GM12865 (cell line): ENCODE data around the gene LHPP.

Source experiments
- DNase-seq: peaks from one replicate; pipeline ENCODE4 v3.0.0; 2010; ENCODE audit warnings: low read depth
- H3K4me3 ChIP-seq: 2 replicates; pipeline ENCODE4 v1.5.1; 2011; ENCODE audit warnings: mild to moderate bottlenecking, low read depth, low read length, control low read depth
- TF ChIP-seq, protein P1 (sequence below): IDR thresholded peaks from 2 replicates; pipeline ENCODE4 v1.5.1; 2011; ENCODE audit warnings: low read length, control low read depth, low read depth, inconsistent platforms; ENCODE audit not compliant: insufficient read depth; ENCODE audit errors: missing control alignments

Gene LHPP

GRCh38 chr10:124524991-124525653 lies 63.5 kb downstream of the LHPP start:
- DNase-seq: no peak
- no peak overlapping the region for H3K4me3 ChIP-seq
- TF ChIP-seq, protein P1, sequence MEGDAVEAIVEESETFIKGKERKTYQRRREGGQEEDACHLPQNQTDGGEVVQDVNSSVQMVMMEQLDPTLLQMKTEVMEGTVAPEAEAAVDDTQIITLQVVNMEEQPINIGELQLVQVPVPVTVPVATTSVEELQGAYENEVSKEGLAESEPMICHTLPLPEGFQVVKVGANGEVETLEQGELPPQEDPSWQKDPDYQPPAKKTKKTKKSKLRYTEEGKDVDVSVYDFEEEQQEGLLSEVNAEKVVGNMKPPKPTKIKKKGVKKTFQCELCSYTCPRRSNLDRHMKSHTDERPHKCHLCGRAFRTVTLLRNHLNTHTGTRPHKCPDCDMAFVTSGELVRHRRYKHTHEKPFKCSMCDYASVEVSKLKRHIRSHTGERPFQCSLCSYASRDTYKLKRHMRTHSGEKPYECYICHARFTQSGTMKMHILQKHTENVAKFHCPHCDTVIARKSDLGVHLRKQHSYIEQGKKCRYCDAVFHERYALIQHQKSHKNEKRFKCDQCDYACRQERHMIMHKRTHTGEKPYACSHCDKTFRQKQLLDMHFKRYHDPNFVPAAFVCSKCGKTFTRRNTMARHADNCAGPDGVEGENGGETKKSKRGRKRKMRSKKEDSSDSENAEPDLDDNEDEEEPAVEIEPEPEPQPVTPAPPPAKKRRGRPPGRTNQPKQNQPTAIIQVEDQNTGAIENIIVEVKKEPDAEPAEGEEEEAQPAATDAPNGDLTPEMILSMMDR: no peak

DNA sequence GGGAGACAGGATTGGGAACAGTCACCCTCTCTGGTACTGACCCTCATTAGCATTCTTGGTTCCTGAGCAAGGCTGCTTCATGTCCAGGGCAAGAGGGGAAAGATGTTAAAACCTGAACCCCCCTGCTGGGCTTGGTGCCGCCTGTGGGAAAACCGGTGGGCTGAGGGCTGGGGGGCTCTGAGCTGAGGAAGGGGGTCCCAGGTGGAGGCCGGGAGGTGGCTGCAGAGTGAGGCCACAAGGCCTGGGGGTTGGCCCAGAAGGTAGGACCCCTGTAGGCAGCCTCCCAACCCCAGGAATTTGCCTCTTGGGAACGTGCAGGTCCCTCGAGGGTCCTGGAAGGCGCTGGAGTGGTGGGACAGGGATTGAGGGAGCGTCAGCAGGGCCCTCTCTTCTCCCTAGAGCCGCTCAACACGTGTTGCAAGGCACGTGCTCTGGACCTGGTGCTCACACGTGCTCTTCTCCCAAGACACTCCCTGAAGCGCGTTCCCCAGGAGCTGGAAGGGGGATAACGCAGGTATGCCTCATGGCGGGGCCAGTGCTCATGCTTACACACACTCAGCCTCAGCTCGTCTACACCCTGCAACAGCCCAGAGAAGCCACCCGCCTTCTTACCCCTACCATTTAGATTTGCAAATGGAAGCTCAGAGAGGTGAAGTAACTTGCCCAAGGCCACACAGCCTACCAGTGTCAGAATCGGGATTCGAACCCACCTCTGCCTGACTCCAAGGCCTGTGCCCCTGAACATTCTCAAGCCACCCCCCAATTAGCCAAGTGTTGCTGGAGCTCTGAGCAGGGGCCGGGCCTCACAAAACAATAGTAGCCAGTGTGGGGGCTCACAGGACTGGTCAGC lies 64.4 kb downstream of the LHPP start:
- no peak for DNase-seq
- no peak overlapping the region for H3K4me3 ChIP-seq
- TF ChIP-seq, protein P1: no peak

DNA sequence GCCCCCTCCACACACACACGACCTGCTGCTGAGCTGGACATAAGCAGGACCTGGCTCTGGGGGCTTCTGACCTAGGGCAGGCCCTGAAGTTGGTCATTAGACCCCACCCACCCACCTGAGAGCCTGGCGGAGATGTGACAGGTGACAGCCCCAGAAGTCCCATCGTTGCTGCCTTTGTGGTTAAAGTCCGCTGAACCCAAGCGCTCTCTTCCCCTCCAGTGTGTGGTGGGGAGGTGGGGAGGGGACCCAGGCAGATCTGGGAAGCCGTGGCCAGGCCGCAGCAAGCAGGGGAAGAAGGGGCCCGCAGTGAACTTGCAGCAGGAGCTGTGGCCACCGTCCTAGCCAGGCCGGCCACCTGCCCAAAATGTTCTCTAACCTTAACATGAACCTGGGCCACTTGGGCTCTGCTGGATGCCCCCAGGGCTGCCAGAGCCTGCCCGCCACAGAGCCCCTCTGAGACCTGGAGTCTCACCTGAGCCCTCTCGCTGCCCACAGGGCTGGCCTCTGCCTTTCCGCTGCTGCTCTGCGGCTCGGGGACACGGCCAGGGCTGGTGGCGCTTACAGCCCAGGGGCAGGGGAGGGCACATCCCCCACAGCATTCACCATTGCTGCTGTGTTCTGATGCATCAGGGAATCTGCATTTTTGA lies 65.1 kb downstream of the LHPP start:
- TF ChIP-seq, protein P1: no peak
- DNase-seq: no peak
- no peak overlapping the region for H3K4me3 ChIP-seq

DNA sequence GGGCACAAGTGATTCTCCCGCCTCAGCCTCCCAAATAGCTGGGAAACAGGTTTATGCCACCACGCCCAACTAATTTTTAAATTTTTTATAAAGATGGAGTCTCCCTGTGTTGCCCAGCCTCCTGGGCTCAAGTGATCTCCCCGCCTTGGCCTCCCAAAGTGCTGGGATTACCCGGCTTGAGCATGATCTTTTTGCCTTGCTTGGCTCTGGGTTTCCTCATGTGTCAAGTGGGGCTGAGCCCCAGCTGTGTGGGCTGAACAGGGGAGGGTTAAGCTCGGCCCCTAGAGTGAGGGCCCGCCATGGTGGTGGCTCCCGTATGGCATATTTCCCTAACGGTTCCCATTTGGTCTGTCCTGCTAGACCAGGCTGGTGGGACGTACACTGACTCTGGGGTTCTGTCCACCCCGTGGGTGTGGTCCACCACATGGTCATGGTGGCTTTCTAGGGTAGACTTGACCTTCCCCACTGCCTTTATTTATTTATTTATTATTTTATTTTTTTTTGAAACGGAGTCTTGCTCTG lies 66.3 kb downstream of the LHPP start:
- TF ChIP-seq, protein P1: no peak
- no peak for DNase-seq
- no peak overlapping the region for H3K4me3 ChIP-seq

- TF ChIP-seq, protein P1: no peak
- DNase-seq: no peak
- H3K4me3 ChIP-seq: no peak overlapping the region
Measured at GRCh38 chr10:124529661-124530214, 68.1 kb downstream of the LHPP start.

- no peak overlapping the region for H3K4me3 ChIP-seq
- TF ChIP-seq, protein P1: peak; percentile 96
- peak; percentile 86 for DNase-seq
Measured at GRCh38 chr10:124530215-124530665, 68.6 kb downstream of the LHPP start.
